IPS-15b (cell line): ENCODE results near the gene JMY.

Experiments
- H3K27me3 ChIP-seq: one replicate; pipeline ENCODE4 v1.6.1; 2013; ENCODE audit warnings: low read length; ENCODE audit not compliant: control insufficient read depth, insufficient read depth
- H3K36me3 ChIP-seq: one replicate; pipeline ENCODE4 v1.6.1; 2013; ENCODE audit warnings: low read length; ENCODE audit not compliant: control insufficient read depth, insufficient read depth
- H3K4me1 ChIP-seq: one replicate; pipeline ENCODE4 v1.6.1; 2013; ENCODE audit warnings: mild to moderate bottlenecking, low read length; ENCODE audit not compliant: control insufficient read depth, insufficient read depth
- H3K4me3 ChIP-seq: one replicate; pipeline ENCODE4 v1.5.1; 2013; ENCODE audit warnings: low read depth, low read length
- H3K9ac ChIP-seq: one replicate; pipeline ENCODE4 v1.6.1; 2013; ENCODE audit warnings: low read depth, mild to moderate bottlenecking, low read length
- H3K9me3 ChIP-seq: one replicate; pipeline ENCODE4 v1.6.1; 2013; ENCODE audit warnings: mild to moderate bottlenecking, low read length; ENCODE audit not compliant: control insufficient read depth, insufficient read depth

JMY gene

DNA sequence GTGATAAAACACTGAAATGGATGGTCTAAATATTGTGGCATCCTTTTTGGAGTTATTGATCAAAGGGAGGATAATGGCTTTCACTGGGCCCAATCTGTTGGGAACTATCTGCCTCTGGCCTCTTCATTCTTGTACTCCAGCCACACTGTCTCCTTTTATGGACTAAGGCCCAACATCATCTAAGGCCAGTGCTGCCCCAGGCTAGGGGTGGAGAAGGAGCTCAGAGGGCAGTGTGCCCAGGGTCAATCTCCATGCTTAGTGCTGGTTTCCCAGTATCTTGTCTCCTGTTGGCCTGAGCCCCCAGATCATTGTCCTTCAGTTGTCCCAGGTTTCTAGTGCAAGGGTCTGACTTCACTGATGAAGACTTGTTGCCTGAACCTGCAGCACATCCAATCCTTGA is 26.4 kb upstream of the JMY start:
- Histone ChIP-seq H3K4me1 (no peaks in the 10 kb centered on the region), H3K9me3 (no peaks in the 10 kb centered on the region), H3K36me3 (no peaks in the 10 kb centered on the region), H3K9ac (no peak overlapping the region), H3K4me3 (no peak overlapping the region), H3K27me3 (no peaks in the 10 kb centered on the region)

DNA sequence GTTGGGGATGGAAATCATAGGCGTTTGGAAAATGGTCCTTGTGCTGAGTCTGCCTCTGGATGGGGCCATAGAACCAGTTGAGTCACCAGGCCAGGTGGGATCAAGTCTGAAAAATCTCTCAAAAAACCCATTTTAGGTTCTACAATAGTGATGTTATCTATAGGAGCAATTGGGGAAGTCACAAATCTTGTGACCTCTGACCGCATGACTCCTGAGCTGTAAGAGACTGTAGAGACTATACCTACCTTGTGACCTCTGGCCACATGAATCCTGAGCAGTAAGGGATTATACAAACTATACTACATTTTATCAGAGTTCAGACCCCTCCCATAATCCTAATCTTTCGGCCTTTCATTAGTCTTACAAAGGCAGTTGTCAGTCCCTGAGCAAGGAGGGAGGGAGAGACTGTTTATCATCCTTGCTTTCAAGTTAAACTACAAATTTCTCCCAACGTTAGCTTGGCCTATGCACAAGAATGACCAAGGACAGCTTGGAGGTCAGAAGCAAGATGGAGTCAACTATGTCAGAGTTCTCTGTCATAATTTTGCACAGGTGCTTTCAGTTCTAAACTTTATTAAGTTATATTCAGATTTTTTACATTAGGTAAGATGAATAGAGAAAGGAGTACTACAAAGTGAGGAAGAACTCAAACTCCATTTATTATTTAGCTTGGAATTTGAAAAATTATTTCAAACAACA is 11.5 kb upstream of the JMY start:
- Histone ChIP-seq H3K4me1 (no peaks in the 10 kb centered on the region), H3K9me3 (no peaks in the 10 kb centered on the region), H3K27me3 (no peaks in the 10 kb centered on the region), H3K36me3 (no peaks in the 10 kb centered on the region), H3K4me3 (no peak overlapping the region), H3K9ac (no peak overlapping the region)

DNA sequence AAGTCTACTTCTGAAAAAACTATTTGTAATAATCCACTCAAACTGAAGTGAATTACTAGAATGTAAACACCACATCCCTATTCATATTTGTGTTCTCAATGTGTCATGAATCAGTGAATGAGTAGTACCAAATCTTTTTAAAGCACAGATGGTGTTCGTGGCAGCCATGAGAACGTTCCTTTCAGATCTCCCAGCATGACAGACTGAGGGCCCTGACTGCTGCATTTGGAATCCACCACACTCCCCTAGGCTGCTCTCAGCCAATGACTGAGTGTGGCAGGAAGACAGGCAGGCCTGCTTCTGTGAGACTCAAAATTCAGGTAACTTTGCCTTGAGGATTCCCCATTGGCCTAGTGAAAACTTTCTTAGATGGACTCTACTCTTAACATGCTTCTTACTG is 10.9 kb upstream of the JMY start:
- H3K27me3 ChIP-seq: no peaks in the 10 kb centered on the region
- H3K9me3 ChIP-seq: no peaks in the 10 kb centered on the region
- H3K4me3 ChIP-seq: no peak overlapping the region
- H3K4me1 ChIP-seq: no peaks in the 10 kb centered on the region
- H3K9ac ChIP-seq: no peak overlapping the region
- no peaks in the 10 kb centered on the region for H3K36me3 ChIP-seq

DNA sequence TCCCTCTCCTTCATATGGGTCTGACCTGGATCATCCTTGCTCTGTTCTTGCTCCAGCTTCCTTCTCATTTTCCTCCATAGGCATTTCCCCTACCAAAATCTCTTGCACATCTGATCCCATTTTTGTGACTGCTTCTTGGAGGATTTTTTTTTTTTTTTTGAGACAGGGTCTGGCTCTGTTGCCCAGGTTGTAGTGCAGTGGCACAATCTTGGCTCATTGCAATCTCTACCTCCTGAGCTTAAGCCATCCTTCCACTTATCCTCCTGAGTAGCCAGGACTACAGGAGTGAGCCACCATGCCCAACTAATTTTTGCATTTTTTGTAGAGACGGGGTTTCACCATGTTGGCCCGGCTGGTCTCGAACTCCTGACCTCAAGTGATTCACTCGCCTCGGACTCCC is 10.5 kb upstream of the JMY start:
- H3K4me1 ChIP-seq: no peaks in the 10 kb centered on the region
- H3K9ac ChIP-seq: no peak overlapping the region
- H3K4me3 ChIP-seq: no peak overlapping the region
- no peaks in the 10 kb centered on the region for H3K27me3 ChIP-seq
- H3K9me3 ChIP-seq: no peaks in the 10 kb centered on the region
- H3K36me3 ChIP-seq: no peaks in the 10 kb centered on the region

DNA sequence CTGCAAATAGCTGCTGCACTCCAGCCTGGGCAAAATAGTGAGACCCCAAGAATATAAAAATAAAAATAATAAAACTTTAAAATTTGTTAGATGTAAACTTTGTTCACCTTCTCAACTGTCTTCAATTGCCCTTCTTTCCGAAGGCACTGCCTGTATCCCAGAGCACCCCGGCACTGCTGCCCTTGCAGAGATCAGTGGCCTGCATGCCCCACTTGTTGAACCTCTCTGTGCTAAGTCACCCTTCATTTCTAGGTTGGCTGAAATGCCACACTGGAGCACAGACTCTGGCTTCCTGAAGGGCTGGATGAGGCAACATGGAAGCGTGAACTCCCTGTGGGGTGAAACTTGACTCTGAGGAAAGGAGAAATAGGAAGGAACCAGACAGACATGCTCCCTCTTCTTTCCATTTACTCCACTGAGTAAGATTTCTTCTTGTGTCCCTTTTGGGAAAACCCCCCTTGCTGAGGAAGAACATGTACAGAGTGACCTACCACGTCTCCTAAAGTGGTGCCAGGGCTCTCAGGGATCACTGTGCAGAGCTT is 8.4 kb upstream of the JMY start:
- no peak overlapping the region for H3K9ac ChIP-seq
- H3K36me3 ChIP-seq: no peaks in the 10 kb centered on the region
- H3K4me3 ChIP-seq: no peak overlapping the region
- H3K4me1 ChIP-seq: no peaks in the 10 kb centered on the region
- H3K9me3 ChIP-seq: no peaks in the 10 kb centered on the region
- no peaks in the 10 kb centered on the region for H3K27me3 ChIP-seq

DNA sequence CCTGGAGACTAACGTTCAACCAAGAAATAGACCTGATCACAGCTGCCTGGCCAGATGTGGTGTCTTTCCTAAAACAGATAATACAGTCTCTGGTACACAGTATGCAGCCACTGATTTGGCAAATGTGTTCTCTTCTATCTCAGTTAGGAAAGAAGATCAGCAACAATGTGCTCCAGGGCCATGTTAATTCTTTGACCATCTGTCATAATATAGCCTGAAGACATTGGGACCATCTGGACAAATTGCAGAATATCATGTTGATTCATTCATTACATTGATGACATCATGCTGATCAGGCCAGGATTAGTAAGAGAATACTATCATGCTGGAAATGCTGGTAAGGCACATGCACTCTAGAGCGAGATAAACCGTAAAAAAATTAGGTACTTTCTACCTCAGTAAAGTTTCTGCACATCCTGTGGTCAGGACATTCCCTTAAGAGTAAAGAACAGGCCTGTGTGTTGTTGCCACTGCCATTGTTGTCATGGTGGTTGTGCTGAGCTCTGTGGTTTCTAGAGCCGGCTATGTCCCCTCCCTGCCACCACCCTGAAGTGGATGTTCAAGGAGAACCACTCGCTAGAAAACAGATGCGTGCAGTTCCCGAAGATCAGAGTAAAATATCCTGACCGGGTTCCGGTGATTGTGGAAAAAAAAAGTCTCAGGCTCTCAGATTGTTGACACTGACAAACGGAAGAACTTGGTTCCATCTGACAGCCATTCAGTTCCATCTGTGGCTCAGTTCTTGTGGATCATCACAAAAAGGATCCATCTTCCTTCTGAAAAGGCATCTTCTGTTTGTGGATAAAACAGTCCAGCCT is 6.4 kb upstream of the JMY start:
- Histone ChIP-seq H3K27me3 (no peaks in the 10 kb centered on the region), H3K36me3 (no peaks in the 10 kb centered on the region), H3K4me3 (no peak overlapping the region), H3K9ac (no peak overlapping the region), H3K4me1 (no peaks in the 10 kb centered on the region), H3K9me3 (no peaks in the 10 kb centered on the region)

DNA sequence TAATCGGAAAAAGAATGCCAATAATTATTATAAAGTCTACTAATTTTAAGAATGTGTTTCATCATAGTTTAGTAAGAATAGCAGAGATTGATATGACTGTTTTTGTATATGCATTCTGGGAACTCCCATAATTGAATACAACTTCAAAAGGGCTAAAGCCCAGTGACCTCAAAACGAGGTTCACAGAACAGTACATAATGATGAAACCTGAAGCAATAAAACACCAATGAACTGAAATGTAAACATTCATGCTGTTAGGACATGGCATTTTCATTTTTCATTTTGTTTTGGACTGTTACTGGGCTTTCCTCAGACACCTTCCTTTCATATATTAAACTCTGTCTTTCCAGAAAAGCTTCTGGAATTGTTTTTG is 684 bp upstream of the JMY start:
- Histone ChIP-seq H3K36me3 (peaks cover 2% of the 10 kb centered on the region), H3K9me3 (no peaks in the 10 kb centered on the region), H3K4me3 (peak overlapping the region; percentile 98)

DNA sequence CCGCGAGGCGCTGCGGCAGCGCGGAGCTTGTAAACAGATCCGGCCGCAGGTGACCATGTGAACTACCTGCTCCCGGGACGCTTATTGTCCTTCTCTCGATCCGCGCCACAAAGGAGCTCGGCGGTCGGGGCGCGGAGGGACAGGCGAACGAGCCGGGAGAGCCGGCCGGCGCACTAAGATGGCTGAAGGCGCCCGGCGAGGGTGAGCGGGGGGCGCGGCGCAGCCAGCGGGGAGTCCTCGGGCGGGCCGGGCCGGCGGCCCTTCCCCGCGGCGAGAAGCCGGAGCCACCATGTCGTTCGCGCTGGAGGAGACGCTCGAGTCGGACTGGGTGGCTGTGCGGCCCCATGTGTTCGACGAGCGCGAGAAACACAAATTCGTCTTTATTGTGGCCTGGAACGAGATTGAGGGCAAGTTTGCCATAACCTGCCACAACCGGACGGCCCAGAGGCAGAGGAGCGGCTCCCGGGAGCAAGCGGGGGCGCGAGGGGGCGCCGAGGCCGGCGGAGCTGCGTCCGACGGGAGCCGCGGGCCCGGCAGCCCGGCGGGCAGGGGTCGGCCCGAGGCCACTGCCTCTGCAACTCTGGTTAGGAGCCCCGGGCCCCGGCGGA is 535 bp downstream of the JMY start:
- Histone ChIP-seq H3K4me3 (peak overlapping the region; percentile 98), H3K4me1 (peaks cover 3% of the 10 kb centered on the region), H3K36me3 (peaks cover 2% of the 10 kb centered on the region), H3K9me3 (no peaks in the 10 kb centered on the region), H3K9ac (peak overlapping the region; percentile 85), H3K27me3 (peaks cover 4% of the 10 kb centered on the region)

More for the DNA sequence above, 684 bp upstream of the JMY start:
- peak overlapping the region; percentile 66 for H3K9ac ChIP-seq
- peaks cover 3% of the 10 kb centered on the region for H3K4me1 ChIP-seq
- peaks cover 4% of the 10 kb centered on the region for H3K27me3 ChIP-seq

DNA sequence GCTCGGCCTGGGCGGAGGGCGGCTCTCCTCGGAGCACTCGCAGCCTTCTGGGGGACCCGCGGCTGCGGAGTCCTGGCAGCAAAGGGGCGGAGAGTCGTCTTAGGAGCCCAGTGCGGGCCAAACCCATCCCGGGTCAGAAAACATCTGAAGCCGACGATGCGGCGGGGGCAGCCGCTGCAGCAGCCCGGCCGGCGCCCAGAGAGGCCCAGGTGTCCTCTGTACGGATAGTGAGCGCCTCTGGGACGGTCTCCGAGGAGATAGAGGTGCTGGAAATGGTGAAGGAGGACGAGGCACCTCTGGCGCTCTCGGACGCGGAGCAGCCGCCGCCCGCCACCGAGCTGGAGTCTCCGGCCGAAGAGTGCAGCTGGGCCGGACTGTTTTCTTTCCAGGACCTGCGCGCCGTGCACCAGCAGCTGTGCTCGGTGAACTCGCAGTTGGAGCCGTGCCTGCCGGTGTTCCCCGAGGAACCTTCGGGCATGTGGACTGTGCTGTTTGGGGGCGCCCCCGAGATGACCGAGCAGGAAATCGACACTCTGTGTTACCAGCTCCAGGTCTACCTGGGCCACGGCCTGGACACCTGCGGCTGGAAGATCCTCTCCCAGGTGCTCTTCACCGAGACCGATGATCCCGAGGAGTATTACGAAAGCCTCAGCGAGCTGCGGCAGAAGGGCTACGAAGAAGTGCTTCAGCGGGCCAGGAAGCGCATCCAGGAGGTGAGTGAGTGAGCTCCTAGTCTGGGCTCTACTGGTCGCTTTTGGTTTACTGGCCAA is 1.2 kb downstream of the JMY start:
- peaks cover 2% of the 10 kb centered on the region for H3K36me3 ChIP-seq
- H3K9ac ChIP-seq: peak overlapping the region; percentile 85
- H3K9me3 ChIP-seq: no peaks in the 10 kb centered on the region
- H3K27me3 ChIP-seq: peaks cover 4% of the 10 kb centered on the region
- peak overlapping the region; percentile 98 for H3K4me3 ChIP-seq
- H3K4me1 ChIP-seq: peaks cover 9% of the 10 kb centered on the region

DNA sequence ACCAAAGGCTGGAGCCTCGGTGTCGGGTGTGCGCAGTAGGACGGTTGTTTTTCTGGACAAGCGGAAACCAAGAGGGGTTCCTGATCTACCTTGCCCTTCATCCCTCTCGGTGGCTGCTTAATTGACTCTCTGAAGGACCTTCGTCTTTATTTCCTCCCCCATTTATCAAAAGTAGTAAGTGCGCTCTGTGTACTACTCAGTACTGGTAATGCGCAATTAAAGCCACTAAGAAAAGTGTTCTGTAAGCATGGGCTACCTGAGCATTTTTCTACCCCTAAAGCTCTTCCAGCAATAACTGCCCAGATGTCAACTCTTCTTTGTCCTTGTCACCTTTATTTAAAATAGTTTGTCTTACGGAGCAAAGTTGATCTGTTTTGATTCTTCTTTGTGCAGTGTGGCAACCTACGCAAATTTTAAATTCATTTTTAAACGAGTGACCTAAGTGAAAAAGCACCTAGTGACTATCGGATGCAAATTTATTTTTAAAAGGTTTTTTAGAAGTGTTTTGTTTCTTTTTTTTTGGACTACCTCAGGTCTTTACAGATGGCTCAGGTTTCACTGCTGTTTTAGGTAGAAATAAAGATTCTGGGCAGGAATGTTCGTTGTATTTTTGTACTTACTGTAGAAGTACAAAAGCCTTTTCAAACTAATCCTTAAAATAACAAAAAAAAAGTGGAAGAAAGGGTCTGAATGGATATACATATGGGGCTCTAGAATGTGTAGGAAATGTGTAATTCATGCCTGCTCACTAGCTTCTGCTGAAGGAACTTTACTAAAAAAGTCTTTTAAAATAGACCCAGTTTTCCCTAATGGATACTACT is 2.0 kb downstream of the JMY start:
- H3K4me1 ChIP-seq: peaks cover 15% of the 10 kb centered on the region
- H3K36me3 ChIP-seq: peaks cover 2% of the 10 kb centered on the region
- peaks cover 4% of the 10 kb centered on the region for H3K27me3 ChIP-seq
- no peaks in the 10 kb centered on the region for H3K9me3 ChIP-seq
- H3K9ac ChIP-seq: peak overlapping the region; percentile 85
- peak overlapping the region; percentile 98 for H3K4me3 ChIP-seq

DNA sequence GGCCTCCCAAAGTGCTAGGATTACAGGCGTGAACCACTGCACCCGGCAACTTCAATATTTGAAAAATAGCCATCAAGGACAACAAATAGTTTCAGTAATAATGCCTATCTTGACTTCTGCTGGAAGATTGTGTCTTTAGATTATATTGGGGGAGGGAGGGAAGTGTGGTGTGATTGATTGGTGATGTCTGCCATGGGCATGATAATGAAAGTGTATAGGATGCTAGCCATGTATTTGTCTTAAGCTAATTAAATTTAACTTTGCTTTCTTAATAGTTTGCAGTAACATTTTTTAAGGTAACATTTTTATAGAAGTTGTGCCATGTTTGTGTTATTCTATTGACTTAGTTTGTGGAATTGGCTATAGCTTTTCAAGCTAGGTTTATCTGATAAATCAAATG is 4.6 kb downstream of the JMY start:
- H3K4me3 ChIP-seq: no peak overlapping the region
- H3K9ac ChIP-seq: no peak overlapping the region
- H3K36me3 ChIP-seq: peaks cover 2% of the 10 kb centered on the region
- no peaks in the 10 kb centered on the region for H3K27me3 ChIP-seq
- H3K9me3 ChIP-seq: no peaks in the 10 kb centered on the region
- H3K4me1 ChIP-seq: peaks cover 16% of the 10 kb centered on the region
